Measurements from ENCODE around the gene SLC6A9.
A peak's percentile ranks its signal among the peaks of the same experiment; 100 is the strongest.

SLC6A9 gene

DNA sequence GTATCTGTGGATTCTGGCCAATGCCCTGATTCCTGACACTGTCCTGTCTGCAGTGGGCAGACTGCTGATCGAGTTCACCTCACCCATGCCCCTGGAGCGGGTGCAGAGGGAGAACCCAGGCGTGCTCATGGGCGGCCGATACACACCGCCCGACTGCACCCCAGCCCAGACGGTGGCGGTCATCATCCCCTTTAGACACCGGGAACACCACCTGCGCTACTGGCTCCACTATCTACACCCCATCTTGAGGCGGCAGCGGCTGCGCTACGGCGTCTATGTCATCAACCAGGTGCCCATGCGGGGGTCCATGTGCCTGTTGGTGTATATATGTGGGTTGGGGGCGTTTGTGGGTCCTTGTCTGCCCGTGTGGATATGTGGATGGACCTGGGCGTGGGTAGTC lies 49.6 kb downstream of the SLC6A9 start:
- DNase-seq, result no peak

DNA sequence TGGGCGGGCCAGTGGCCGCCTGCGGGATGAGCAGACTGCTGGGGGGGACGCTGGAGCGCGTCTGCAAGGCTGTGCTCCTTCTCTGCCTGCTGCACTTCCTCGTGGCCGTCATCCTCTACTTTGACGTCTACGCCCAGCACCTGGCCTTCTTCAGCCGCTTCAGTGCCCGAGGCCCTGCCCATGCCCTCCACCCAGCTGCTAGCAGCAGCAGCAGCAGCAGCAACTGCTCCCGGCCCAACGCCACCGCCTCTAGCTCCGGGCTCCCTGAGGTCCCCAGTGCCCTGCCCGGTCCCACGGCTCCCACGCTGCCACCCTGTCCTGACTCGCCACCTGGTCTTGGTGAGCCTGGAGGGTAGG lies 50.1 kb downstream of the SLC6A9 start:
- no peak for DNase-seq

DNA sequence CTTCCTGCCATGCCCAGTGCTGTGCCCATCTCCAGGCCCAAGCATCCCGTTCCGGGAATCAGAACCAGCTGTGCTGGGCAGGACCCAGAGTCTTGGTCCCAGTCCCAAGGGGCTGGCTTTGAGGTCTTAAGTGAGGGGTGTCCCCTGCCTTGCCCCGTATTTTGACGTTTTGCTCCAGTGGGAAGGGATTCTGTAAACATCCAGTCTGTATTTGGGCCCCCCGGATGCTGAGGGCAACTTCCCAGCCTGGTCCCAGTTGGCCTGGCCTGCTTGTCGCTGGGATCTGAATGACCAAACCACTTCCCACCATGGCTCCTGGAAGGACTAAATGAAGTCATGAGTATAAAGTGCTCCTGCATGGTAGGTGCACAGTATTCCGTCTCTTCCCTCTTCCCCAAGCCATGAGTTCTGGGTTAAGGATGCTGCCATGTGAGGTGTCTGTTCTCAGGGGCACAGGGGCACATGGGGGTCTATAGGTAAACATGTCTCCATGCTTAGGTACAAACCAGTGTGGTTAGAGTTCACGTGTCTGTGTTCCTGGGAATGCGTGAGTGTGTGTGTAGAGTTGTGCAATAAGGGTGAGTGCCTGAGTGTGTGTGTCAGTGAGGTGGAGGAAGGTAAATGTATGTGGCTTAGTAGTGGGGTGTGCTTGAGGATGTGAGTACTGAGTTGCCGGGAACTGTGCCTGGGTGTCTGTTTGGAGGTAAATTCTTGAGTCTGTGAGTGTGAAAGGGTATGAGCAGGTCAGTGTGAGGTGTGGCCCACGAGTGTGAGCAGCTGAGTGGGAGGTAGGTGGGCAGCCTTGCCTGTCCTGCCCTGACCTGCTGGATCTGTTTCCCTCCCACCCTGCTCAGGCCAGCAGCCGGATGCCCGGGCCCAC lies 50.8 kb downstream of the SLC6A9 start:
- no peak for DNase-seq

DNA sequence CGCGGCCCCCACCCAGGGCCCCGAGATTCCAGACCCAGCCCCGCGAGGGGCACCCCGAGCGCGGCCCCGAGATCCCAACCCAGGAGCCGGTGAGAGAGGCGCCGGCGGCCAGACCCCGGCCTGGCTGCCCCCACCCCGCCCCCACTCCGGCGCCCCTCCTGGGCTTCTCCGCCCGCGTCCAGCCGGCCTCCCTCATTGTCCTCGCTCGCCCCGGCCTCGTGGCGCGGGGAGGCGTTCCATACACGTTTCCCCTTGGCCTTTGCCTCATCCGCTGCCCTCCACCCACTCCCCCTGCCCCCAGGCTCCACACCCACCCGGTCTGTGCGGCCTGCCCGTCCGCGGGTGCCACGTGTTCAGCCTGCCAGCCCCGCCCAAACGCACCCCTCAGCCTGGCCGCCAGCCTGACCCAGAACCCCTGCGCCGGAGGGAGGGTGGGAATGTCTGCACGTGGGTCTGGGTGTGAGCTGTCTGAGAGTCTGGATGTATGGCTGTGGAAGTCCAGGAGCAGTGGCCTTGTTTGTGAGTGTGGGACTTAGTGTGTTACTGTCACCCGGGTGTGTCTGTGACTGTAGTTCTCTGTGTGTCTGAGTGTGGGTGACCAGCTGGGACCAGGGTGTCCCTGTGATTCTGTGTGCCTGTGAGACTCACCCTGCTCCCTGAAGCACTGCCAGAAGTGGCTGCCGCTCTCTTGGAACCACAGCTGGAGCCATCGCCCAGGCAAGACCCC lies 51.6 kb downstream of the SLC6A9 start:
- DNase-seq, result peak; percentile 70

DNA sequence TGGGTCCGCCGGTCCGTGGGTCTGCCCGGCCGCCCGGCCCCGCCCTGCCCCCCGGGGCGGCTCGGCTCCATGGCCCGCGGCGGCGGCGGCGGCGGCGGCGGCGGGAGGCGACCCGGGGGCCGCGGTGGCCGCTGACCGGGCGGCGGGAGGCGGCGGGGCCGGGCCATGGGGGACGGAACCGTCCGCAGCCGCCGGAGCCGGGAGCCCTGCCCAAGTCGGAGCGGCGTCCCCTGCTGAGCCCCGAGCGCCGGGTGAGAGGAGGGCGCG lies 52.1 kb downstream of the SLC6A9 start:
- DNase-seq, result no peak

DNA sequence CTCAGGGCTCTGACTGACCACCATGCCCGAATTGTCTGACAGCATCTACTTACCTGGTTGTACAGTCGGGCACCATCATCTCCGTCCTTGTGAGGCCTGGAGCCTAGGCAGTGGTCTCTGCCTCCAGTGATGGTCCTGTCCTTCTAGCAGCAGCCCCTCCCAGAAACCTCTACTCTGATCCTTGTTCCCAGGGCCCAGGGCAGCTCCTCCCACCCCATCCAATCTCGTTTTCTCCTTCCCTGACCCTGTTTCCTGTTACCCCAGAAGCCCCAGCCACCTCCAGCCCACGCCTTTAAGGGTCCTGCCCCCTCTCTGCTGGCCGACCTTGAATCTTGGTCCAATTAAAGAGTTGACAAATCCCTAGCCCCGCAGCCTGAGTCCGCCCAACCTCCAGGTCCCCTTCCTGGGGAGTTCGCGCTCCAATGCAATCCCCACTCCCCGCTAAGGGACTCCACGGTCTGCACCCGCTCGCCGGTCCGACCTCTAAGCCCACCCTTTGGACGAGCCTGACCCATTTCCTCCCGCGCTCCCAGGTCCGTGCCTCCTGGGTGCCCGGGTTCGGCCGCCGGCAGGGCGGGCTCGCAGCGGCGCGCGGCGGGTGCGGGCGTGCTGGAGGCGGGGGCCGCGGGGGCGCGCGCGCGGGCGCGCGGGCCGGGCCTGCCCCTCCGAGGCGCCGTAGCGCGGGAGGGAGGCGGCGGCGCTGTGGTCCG lies 52.6 kb downstream of the SLC6A9 start, which contains the start of gene B4GALT2:
Gene B4GALT2 (plus strand): TSS at position 660 of the 710 bp plus-strand sequence. CDS start 1,951 bp downstream, outside the sequence.
- peak; percentile 77 for DNase-seq

DNA sequence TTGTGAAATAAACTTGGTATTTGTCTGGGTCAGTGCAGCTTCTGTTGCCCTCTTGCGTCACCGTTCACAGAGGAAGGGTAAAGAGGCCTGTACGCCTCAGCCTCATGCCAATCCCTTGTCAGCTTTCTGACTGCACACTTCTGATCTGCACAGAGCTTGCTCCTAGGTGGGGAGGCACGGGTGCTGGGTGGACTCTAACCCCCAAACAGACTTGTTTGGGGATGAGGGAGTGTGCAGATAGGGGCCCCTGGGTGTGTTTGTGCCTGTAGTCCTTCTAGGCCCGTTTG lies 53.1 kb downstream of the SLC6A9 start:
- DNase-seq, result no peak

DNA sequence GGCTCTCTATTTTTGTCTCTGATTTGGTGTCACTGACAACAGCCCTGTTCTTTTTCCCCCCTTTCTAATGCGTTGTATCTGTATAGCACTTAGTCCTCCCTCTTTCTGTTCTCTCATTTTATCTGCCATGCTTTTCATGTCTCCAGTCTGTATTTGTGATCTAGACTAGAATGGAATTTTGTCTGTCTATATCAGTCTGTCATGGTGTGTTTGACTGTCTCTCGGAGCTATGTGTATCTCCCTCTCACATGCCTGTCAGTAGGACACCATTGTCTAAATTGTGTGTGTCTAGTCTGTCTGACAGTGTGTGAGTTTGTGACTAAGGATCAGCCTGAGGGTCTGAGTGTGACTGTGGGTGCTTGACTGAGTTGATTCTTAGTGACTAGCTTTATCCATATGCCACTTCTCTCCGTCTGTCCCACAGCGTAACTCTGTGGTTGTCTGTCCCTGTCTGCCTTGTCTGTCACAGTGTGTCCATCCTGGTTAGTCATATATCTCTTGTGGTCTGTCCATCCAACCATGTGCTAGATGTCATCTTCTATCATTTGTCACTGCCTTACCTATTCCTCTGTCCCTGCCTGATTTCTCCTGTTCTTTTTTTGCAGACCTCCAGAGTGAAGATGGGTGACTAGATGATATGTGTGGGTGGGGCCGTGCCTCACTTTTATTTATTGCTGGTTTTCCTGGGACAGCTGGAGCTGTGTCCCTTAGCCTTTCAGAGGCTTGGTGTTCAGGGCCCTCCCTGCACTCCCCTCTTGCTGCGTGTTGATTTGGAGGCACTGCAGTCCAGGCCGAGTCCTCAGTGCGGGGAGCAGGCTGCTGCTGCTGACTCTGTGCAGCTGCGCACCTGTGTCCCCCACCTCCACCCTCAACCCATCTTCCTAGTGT lies 53.6 kb downstream of the SLC6A9 start:
- DNase-seq, result no peak

DNA sequence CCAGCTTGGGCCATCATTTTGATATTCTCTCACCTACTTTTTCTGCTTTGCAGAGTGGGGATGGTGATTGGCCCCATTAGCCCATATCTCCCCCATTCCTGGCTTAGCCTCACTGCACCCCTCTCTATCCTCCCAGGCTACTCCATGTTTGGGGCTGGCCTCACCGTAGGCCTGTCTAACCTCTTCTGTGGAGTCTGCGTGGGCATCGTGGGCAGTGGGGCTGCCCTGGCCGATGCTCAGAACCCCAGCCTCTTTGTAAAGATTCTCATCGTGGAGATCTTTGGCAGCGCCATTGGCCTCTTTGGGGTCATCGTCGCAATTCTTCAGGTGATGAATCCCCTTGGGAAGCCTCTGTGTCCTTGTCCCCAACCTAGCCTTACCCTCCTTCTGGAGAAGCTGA lies 54.4 kb downstream of the SLC6A9 start:
- no peak for DNase-seq

DNA sequence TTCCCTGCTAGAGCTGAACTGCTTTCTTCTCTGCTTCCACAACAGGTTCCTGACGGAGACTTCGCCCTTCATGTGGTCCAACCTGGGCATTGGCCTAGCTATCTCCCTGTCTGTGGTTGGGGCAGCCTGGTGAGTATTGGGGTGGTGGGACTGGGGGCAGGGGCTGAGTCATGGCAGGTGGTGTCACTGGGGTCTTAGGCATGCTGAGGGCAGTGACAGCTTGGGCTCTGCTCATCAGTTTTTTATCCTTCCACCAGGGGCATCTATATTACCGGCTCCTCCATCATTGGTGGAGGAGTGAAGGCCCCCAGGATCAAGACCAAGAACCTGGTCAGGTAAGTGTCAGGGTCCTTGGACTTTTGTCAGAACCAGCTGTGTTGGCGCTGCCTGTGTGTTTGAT lies 55.2 kb downstream of the SLC6A9 start:
- no peak for DNase-seq

DNA sequence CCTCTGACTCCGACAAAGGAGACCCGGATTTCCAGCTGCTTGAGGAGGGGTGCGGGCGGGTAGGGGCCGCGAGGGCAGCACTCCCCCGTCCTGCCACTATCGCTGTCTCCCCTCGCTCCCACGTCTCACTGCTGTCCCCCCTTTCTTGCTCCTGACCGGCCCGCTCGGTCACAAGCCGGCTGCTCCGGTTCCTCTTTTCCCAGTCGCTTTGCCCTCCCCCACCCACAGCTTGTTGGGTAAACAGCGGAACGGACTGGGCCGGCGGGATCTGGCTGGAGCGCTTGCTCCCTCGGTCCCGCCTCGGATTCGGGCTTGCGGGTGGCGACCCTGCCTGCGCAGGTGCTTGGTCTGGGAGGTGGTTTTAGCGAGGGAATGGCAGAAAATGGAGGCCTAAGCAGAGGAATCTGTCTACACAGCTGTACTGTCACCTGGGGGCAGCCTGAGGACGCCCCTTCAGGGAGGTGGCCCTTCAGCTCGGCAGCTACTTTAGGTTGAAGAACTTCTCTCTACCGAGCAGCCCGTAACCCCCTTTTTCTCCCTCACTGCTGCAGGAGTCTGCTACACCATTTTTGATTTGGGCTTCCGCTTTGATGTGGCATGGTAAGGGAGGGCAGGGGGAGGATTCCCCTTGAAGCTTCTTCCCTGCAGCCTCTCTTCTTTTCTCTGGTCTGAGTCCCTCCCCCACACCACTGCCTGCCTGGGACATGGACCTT lies 55.9 kb downstream of the SLC6A9 start:
- peak; percentile 74 for DNase-seq

DNA sequence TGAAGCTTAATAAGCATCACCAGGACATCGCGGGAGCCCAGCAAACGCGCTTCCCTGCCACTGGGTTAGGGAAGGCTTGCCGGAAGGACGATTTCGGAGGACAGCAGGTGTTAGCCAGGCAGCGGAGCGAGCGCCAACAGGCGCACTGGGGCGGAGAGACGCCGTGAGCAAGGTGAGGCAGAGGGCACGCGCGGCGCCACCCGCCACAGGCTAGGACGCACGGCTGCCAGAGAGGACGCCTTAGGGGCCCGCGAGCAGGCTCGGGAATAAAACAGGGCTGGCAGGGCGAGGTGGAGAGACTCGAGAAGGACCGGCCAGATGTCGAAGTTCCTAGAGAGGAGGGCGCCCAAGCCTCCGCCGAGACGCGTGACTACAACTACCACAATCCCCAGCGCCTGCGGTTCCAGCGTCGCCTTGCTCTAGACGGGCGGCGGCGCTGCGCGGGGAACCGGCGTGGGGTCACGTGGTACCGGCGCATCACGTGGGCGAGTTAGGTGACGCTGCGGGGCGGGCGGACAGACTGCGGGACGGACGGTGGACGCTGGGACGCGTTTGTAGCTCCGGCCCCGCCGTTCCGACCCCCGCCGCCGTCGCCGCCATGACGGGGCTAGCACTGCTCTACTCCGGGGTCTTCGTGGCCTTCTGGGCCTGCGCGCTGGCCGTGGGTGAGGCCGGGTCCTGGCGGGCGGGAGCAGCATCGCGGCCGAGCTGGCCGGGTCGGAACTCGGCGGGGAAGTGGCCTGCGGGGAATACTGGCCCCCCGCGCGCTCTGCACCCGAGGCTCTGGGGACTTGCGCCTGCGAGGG lies 56.6 kb downstream of the SLC6A9 start, which contains the start of gene ATP6V0B:
Gene ATP6V0B (plus strand): TSS at position 518 of the 806 bp plus-strand sequence. CDS start 81 bp downstream, at position 599.
- DNase-seq, result peak; percentile 98

DNA sequence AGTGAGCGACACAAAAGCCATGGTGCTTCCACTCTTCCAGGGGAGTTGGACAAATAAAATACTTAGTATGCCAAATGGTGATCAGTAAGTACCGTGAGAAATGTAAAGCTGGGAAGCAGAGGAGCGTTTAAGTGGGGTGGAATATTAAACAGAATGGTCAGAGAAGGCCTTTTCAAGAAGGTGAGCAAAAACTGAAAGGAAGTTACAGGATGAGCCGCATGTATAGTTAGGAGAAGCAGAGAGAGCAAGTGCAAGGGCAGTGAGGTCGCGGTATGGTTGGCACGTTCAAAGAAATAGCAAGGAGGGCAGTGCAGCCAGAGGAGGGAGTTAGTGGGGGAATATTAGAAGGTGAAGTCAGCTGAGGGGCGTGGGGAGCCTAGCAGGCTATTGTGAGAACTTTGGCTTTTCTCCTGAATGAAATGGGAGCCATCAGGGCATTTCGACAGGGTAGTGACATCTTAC lies 57.2 kb downstream of the SLC6A9 start:
- DNase-seq, result no peak

DNA sequence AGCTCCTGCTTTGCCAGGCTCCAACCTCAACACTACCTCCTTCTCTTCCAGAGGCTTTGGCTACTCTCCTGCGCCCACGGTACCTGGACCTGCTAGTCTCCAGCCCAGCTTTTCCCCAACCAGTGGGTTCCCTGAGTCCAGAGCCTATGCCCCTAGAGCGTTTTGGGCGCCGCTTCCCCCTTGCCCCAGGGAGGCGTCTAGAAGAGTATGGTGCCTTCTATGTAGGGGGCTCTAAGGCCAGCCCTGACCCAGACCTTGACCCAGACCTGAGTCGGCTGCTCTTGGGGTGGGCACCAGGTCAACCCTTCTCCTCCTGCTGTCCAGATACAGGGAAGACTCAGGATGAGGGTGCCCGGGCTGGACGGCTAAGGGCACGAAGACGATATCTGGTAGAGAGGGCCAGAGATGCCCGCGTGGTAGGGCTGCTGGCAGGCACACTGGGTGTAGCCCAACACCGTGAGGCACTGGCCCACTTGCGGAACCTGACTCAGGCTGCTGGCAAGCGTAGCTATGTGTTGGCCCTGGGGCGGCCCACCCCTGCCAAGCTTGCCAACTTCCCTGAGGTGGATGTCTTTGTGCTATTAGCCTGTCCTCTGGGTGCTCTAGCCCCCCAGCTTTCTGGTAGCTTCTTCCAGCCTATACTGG lies 59.8 kb downstream of the SLC6A9 start:
- DNase-seq, result no peak

DNA sequence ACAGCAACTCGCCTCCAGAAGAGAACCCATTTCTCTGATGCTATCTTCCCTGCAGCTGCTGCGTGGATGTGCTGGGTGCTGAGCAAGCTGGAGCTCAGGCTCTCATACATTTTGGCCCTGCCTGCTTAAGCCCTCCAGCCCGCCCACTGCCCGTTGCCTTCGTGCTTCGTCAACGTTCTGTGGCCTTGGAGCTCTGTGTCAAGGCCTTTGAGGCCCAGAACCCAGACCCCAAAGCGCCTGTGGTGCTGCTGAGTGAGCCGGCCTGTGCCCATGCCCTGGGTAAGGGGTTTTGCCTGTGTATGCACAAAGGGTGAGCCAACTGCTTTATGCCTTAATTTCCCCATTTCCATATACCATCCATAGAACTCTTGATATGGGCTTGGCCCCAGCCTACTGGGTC lies 60.4 kb downstream of the SLC6A9 start:
- DNase-seq, result no peak

DNA sequence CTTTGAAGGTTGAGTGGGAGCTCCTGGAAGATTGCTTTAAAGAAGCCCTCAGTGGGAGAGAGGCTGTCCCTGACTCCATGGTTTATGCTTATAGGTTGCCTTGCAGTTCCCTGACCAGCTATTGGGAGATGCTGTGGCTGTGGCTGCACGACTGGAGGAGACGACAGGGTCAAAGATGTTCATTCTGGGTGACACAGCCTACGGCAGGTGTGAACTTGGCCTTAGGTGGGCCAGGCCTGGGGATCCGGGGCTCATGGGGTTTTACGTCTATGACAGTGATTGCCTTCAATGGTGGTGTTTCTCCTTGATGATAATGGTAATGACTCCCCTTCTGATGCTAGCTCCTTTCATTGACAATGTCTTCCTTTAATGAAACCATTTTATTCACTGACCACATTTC lies 60.8 kb downstream of the SLC6A9 start:
- DNase-seq, result no peak

DNA sequence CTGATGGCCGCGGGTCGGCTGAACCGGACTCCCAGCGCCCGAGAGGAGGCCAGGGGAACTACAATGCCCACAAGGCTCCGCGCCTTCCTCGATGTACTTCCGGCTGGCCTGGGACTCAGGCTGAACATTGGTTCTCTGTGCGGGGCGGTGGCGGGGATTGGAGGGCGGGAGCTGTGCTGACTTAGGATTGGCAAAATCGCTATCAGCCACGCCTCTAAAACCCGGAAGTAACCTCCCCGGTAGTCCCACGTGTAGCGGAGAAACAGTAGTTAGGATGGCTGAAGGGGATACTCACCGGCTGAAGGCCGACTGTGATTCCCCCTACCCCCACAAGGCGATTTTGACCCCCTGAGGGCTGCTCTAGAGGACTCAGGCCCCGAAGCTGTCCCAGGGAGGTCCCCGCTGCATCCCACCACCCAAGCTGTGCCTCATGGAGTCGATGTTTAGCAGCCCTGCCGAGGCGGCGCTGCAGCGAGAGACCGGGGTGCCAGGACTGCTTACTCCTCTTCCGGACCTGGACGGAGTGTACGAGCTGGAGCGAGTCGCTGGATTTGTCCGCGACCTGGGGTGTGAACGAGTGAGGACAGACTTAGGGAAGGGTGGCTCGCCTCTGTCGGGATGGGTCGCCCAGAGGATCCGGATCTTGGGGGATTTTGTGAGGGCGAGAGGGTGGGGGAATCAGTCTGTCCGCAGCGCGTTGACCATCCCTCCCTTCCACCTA lies 61.4 kb downstream of the SLC6A9 start, which contains the start of gene DPH2:
Gene DPH2 (plus strand): TSS at position 265 of the 721 bp plus-strand sequence. CDS start 166 bp downstream, at position 431.
- peak; percentile 98 for DNase-seq

DNA sequence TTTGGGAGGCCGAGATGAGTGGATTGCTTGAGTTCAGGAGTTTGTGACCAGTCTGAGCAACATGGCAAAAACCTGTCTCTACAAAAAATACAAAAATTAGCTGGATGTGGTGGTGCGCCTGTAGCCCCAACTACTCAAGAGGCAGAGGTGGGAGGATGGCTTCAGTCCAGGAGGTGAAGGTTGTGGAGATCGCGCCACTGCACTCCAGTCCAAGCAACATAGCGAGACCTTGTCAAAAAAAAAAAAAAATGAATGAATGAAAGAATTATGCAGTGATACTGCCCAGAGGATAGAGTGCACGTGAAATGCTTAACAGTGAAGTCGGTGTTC lies 61.9 kb downstream of the SLC6A9 start:
- no peak for DNase-seq

DNA sequence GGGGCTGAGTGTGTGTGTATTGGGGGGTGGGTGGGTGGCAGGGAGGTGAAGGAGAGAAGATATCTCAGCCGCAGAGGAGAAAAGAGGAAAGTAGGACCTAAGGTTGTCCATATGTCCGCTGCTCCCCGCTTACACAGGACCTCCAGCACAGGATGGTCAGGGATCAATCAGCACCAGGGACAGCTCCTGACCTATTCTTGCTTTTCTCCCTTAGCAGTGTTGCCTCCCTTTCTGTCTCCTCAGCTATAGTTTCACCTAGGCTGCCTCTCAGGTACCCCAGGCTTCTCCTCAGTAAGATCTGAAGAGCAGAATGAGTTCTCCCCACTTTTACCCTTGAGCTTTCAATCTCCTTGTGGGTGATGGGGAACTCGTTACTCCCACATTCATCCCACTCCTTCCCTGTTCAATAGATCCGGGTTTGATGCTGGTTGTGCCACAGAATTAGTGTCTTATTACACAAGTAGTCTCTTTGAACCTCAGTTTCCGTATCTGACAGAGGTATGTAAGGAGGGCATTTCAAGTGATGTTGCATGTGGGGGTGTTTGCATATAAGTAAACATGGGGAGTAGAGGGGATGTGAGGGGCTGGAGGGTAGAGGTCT lies 62.8 kb downstream of the SLC6A9 start:
- DNase-seq, result no peak

DNA sequence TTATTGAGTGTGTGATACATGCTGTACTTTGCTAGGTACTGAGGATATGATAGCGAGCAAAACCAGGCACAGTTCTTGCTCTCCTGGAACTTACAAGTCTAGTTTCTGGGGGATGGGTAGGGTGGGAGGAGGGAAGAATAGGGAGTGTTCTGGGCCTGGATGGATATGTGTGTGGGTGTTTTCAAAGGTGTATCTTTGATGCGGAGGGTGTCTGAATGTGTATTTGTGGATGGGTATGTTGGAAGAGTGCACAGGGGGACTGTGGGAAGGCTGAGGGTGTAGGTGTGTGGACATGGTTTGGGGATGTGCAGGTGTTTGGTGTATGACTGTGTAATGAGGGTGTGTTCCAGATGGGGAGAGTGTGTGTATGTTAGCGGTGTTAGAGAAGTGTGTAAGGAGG lies 65.9 kb downstream of the SLC6A9 start:
- no peak for DNase-seq
